Measurements from ENCODE around the gene TAF1.
"Not testable (repeated sequence)": the region's sequence is repeated elsewhere in the genome, so short reads cannot be mapped to it uniquely, and the experiment has no call there.

Gene TAF1

DNA sequence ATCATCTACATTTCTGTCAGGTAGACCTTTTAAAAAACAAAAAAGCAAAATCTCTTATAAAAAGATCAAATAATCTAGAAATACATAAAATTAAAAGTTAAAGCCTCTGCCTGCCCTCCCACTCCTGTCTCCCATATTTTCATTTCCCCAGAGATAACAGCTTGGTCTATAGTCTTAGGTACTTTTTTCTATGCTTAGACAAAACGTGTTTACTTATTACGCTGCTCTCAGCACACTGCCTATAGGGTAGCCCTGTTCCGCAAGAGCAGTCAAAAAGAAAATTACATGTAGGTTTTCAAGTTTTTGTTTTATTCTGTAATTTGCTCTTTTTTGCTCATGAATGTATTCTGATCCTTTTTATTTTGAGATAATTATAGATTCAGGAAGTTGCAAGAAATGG lies 73.3 kb downstream of the TAF1 start:
- no peak for DNase-seq (ENCODE audit: low spot score)

DNA sequence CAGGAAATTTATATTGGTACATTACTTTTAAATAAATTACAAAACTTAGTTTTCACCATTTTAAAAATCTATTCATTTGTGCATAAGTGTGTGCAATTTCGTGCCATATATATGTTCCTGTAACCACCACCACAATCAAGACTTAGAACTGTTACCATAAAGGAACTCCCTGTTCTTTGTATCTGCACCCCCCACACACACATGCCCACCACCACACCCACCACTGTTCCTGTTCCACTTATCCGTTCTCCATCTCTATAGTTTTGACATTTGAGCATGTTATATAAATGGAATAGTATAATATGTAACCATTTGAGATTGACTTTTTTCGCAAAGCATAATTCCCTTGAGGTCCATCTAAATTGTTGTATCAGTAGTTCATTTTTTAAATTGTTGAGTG lies 73.7 kb downstream of the TAF1 start:
- no peak for DNase-seq (ENCODE audit: low spot score)

DNA sequence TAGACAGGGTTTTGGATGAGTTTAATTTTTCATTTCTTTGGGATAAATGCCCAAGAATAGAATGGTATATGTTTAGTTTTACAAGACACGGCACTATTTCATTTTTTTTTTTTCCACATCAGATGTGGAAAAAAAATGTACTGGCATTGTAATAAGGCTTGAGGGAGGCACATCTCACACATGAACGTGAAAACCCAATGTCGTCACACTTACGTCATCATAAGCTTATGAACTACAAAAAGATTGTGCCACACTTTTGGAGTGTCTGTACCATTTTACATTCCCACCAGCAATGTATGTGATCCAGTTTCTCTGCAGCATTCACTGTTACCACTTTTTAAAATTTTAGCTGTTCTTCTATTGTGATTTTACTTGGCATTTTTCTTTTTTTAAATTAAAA lies 74.2 kb downstream of the TAF1 start:
- DNase-seq (ENCODE audit: low spot score) = no peak

DNA sequence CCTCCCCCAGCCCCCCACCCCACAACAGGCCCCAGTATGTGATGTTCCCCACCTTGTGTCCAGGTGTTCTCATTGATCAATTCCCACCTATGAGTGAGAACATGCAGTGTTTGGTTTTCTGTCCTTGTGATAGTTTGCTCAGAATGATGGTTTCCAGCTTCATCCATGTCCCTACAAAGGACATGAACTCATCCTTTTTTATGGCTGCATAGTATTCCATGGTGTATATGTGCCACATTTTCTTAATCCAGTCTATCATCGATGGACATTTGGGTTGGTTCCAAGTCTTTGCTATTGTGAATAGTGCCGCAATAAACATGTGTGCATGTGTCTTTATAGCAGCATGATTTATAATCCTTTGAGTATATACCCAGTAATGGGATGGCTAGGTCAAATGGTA lies 75.7 kb downstream of the TAF1 start:
- DNase-seq (ENCODE audit: low spot score) = not testable (repeated sequence)

DNA sequence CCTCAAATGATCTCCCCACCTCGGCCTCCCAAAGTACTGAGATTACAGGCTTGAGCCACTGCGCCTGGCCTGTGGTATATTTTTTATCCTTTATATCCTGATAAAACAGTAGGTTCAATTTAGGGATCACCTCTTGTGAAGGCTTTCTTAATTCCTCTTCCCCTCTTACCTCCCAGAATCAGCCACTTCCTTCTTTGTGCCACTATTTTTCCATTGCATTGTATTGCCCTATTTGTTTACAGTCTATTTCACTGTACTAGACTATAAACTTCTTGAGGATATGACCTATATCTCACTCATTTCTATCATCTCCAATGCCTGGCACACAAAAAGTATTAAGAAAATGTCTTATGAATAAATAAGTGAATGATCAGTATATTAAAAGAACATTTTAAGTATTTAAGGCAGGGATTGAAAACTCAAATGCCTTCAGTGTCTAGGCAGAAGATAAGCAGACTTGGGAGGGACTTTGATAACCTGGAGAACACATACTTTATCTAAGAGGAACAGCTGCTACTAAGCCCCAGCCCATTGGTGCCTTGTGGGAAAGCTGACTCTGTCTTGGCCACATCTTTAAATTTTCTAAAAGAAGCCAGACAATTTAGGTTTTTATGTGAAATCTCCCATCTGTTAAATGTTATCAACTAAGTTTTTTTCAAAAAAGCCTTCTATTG lies 84.4 kb downstream of the TAF1 start:
- no peak for DNase-seq (ENCODE audit: low spot score)

DNA sequence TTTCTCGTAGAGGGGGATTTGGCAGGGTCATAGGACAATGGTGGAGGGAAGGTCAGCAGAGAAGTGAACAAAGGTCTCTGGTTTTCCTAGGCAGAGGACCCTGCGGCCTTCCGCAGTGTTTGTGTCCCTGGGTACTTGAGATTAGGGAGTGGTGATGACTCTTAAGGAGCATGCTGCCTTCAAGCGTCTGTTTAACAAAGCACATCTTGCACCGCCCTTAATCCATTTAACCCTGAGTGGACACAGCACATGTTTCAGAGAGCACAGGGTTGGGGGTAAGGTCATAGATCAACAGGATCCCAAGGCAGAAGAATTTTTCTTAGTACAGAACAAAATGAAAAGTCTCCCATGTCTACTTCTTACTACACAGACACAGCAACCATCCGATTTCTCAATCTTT lies 85.4 kb downstream of the TAF1 start:
- not testable (repeated sequence) for DNase-seq (ENCODE audit: low spot score)

DNA sequence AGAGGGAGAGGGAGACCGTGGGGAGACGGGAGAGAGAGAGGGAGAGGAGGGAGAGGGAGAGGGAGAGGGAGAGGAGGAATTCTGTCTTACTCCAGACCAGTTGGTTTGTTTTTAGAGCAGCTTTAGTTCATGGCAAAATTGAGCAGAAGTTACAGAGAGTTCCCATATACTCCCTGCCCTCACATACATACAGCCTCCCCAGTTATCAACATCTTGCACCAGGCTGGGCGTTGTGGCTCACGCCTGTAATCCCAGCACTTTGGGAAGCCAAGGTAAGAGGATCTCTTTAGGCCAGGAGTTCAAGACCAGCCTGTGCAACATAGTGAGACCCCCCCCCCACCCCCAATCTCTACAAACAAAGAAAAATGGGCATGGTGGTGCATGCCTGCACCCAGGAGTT lies 86.9 kb downstream of the TAF1 start:
- DNase-seq (ENCODE audit: low spot score) = no peak

DNA sequence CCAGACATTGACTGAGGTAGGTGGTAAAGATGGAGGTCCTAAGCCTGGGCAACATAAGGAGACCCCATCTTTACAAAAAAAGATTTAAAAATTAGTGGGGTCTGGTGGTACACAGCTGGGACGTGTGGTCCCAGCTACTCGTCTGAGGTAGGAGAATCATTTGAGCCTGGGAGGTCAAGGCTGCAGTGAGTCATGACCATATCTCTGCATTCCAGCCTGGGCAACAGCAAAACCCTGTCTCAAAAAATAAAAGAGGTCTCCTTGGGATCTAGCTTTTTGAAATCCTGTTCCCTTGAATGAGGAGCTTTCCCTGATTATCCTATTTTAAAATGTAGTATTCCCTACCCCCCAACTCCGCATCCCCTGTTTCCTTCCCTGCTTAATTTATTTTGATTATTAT lies 88.1 kb downstream of the TAF1 start:
- no peak for DNase-seq (ENCODE audit: low spot score)

DNA sequence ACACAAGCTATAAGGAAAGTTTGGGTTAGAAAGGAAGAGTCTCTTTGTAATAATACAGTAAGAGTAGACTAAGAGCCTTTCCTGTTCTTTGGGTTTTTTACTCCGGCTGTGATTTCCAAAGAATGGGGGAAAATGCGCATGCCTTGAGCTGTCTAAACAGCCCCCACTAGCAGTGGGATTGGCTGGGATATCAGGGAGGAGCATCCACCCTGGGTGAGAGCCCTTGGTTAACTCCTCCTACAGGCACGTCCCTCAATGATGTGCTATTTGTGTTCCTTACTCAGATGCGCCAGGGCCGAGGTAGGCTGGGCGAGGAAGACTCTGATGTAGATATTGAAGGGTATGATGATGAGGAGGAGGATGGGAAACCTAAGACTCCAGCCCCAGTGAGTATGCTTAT lies 92.7 kb downstream of the TAF1 start:
- no peak for DNase-seq (ENCODE audit: low spot score)

DNA sequence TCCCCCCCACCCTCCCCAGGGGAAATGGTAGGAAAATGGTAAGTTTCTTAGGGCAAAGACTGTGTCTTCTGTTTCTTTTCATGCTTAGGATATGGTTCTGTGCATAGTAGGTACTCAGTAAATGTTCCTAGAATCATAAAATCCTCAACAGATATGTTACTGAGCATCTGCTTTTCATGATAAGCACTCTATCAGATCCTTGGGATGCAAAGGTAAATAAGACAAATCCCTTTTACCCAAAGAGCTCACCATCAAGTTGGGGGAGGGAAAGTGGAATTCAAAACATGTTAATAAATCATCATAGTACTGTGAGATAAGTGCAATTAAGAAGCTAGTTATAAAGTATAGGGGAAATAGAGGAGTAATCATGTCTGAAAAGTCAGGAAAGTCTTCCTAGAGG lies 98.8 kb downstream of the TAF1 start:
- DNase-seq (ENCODE audit: low spot score) = no peak

DNA sequence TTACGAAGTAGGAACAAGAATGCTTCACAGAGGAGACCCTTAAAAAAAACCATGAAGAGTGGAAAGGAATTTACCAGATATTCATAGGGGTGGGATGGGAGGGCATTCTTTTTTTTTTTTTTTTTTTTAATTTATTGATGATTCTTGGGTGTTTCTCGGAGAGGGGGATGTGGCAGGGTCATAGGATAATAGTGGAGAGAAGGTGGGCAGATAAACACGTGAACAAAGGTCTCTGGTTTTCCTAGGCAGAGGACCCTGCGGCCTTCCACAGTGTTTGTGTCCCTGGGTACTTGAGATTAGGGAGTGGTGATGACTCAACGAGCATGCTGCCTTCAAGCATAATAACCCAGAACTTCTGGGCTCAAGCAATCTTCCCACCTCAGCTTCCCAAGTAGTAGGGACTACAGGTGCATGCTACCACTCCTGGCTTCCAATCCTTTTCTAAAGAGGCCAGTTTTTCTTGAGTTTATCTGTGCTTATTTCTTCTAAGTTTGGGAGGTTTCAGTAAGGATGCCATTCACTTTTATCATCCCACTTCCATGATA lies 100.9 kb downstream of the TAF1 start:
- no peak for DNase-seq (ENCODE audit: low spot score)

DNA sequence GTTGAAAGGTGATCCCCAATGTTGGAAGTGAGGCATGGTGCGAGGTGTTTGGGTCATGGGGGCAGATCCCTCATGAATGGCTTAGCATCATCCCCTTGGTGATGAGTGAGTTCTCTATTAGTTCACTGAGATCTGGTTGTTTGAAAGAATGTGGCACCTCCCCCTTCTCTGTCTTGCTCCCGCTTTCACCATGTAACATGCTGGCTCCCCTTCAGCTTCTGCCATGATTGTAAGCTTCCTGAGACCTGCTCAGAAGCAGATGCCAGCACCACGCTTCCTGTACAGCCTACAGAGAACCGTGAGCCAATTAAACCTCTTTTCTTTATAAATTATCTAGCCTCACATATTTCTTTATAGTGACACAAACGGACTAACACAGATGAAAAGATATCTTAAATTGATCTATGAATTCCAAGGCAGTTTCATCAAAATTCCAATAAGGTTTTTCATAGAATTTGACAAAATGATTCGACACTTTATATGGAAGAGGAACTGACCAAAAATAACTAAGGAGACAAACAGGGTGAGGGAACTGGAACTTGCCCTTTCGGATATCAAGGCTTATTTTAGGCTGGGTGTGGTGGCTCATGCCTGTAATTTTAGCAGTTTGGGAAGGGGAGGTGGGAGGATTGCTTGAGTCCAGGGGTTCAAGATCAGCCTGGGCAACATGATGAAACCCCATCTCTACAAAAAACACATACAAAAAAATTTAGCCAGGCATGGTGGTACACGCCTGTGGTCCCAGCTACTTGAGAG lies 109.8 kb downstream of the TAF1 start:
- DNase-seq (ENCODE audit: low spot score) = no peak

DNA sequence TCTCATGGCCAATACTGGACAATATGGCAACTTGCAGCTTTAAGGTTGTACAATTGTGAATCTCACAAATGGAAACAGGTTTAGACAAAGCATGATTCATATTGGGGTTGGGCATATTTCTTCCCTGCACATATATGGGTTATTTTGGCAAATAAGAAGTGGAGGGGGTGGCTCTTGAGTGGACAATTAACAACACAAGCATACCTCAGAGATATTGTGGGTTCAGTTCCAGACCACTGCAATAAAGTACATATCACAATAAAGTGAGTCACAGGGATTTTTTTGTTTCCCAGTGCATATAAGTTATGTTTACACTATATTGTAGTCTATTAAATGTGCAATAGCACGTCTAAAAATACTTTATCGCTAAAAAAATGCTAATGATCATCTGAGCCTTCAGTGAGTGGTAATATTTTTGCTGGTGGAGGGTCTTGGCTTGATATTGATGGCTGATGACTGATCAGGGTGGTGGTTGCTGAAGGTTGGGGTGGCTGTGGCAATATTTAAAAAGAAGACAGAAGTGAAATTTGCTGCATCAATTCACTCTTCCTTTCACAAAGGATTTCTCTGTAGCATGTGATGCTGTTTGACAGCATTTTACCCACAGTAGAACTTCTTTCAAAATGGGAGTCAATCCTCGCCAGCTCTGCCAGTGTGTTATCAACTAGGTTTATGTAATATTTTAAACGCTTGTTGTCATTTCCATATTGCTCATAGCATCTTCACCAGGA lies 116.2 kb downstream of the TAF1 start:
- DNase-seq (ENCODE audit: low spot score) = no peak

DNA sequence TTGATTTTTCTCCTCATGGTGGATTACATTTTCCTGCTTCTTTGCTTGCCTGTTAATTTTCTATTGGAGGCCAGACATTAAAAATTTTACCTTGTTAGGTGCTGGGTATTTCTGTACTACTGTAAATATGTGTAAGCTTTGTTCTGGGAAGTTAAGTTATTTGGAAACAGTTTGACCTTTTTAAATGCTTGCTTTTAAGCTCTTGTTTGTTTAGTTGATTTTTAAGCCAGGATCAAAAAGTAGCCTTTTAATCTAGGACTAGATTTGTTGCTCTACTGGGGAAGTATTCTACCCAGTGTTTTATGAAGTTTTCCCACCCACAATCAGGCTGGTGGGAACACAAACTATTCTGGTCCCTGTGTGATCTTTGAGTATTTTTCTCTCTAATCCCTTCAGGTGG lies 121.7 kb downstream of the TAF1 start:
- no peak for DNase-seq (ENCODE audit: low spot score)

DNA sequence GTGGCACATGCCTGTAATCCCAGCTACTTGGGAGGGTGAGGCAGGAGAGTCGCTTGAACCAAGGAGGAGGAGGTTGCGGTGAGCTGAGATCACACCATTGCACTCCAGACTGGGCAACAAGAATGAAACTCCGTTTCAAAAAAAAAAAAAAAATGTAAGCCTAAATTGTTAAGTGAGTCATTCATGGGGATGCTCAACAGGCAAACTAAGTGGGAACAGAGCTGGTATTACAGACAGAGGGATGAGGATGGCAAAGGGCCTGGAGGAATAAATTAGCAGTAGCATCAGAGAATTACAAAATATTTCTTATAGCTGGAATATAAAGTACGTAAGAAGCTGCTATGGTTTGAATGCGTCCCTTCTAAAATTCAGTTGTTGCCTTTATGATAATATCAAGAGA lies 123.4 kb downstream of the TAF1 start:
- DNase-seq (ENCODE audit: low spot score) = no peak

DNA sequence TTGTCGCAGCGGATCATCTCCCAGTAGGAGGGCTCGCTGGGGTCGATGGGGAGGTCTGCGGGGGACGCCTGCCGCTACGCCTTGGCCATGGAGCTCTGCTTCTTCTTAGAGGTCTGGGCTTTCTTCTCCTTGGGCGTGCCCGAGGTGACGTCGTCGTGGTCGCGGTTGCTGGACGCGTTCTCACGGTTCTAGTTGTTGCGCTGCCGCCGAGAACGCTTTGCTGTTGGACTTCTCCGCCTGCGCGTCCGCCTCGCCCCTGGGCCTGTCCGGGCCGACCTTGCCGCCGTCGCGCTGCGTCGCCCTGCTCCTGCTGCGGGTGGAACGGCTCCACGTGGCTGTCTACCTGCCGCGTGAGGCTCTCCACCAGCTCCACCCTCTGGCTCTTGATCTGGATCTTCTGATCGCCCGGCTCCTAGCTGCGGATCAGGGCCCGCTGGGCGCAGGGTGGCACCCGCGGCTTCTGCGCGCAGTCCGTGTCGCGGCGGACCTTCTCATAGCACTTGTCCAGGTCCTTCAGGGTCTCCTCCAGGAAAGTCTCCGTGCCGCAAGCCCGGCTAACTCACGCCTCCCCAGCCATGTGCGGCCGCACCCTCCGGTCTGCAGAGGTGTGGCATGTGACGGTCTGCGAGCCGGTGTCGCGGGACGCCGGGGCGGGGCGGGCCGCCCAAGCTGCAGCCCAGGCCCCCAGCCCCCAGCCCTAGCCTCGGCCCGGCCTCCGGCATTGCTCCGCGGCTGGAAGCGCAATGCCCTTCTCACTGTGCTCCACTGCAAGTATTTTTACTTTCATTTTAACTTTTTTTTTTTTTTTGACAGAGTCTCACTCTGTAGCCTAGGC lies 126.3 kb downstream of the TAF1 start:
- DNase-seq (ENCODE audit: low spot score) = peak; percentile 10

DNA sequence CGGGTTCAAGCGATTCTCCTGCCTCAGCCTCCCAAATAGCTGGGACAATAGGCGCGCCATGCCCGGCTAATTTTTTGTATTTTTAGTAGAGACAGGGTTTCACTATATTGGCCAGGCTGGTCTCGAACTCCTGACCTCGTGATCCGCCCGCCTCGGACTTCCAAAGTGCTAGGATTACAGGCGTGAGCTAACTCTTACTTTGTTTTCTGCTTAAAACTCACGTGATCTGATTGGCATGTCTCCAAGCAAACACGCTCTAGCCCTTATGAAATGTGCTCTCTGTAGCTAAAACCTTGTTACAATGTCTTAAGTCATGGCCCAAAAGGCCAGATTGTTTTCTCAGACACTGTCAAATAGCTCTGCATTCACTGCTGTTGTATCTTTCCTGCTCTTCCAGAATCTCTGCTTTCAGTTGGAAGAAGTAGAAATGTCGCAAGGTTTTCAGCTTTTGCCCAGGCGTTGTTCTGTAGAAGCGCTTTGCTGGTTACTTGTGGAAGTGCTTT lies 127.0 kb downstream of the TAF1 start:
- no peak for DNase-seq (ENCODE audit: low spot score)

DNA sequence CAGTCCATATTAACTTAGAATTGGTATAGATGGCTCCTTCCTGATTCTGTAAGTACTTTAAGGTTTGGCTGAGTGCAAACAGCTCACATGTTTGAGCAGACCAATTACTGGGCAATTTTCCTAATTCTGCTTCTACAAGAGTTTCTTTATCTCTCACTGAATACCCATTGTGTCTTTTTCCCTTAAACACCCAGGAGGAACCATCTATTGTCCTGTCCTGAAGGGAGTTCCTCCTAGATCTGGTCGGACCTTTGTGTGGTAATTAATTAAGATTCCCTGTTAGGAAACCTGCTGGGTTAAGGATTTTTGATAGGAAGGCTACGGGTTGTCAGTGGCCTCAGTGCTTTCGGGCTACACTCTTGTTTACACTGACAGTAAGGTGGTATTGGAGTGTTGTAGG lies 129.8 kb downstream of the TAF1 start:
- not testable (repeated sequence) for DNase-seq (ENCODE audit: low spot score)

DNA sequence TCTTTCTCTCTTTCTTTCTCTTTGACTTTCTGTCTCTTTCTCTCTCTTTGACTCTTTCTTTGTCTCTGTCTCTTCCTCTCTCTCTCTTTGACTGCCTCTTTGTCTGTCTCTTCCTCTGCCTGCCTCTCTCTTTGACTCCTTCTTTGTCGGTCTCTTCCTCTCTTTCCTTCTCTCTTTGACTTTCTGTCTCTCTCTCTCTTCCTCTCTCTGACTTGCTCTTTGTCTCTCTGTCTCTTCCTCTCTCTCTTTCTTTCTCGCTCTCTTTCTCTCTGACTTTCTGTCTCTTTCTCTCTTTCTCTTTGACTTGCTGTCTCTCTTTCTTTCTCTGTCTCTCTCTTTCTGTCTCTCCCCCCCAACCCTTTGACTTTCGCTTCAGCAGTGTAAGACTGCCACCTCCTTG lies 130.3 kb downstream of the TAF1 start:
- no peak for DNase-seq (ENCODE audit: low spot score)

DNA sequence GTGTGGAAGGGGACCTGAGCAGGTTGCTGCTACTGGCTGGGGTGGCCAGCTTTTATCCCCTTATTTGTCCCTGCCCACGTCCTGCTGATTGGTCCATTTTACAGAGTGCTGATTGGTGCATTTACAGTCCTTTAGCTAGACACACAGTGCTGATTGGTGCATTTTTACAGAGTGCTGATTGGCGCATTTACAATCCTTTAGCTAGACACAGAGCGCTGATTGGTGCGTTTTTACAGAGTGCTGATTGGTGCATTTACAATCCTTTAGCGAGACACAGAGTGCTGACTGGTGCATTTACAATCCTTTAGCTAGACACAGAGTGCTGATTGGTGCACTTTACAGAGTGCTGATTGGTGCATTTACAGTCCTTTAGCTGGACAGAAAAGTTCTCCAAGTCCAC lies 135.9 kb downstream of the TAF1 start:
- not testable (repeated sequence) for DNase-seq (ENCODE audit: low spot score)

DNA sequence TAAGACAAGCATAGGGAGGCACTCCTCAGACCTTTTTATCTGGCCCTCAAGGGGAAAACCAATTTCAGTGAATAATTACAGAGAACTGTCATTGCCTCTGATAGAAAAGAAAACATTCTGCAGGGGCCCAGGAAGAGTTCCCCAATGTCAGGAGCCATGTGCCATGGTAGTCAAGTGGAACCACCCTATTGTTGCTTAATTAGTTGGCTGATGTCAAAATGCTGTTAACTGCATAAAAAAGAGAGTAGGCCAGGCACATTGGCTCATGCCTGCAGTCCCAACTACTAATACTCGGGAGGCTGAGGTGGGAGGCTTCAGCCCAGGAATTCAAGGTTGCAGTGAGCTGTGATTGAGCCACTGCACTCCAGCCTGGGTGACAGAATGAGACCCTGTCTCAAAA lies 138.2 kb downstream of the TAF1 start:
- no peak for DNase-seq (ENCODE audit: low spot score)

DNA sequence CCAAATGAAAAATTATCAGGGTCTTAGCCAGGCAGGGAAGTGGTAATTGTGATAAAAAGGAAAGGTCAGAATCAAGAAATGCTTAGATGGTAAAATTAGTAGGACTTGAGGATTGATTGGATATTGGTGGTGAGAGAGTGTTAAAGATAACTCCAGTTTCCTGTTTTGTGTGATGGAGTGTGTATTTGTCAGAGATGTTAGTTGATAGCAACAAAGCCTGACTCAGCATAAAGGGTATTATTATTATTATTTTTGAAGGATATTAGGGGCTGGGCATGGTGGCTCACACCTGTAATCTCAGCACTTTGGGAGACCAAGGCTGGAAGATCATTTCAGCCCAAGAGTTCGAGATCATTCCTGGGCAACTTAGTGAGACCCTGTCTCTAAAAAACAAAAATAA lies 143.1 kb downstream of the TAF1 start:
- no peak for DNase-seq (ENCODE audit: low spot score)
